HG03175 (cell line): ENCODE measurements around the gene PGS1.
A peak's percentile ranks its signal among the peaks of the same experiment; 100 is the strongest.
"Not testable (repeated sequence)": the region's sequence is repeated elsewhere in the genome, so short reads cannot be mapped to it uniquely, and the experiment has no call there.

Source experiments
- ATAC-seq: cut with Tn5 transposase; IDR thresholded peaks from one replicate; pipeline ENCODE4 v1.9.1; 2021; ENCODE audit warnings: mild to moderate bottlenecking, moderate library complexity; ENCODE audit not compliant: unreplicated experiment

Gene PGS1

GRCh38 chr17:78378225-78379130 lies at the start of gene PGS1:
TSS of gene PGS1 (plus strand) at chr17:78378649. CDS start at chr17:78378666, 17 bp downstream.
- peak; percentile 57 for ATAC-seq

- ATAC-seq = no peak
Measured at GRCh38 chr17:78329263-78330059, 49.0 kb upstream of the PGS1 start.

- no peak for ATAC-seq
Measured at GRCh38 chr17:78330570-78331224, 47.8 kb upstream of the PGS1 start.

- ATAC-seq = not testable (repeated sequence)
Measured at GRCh38 chr17:78331355-78331754, 47.1 kb upstream of the PGS1 start.

- no peak for ATAC-seq
Measured at GRCh38 chr17:78332991-78333390, 45.5 kb upstream of the PGS1 start.

- no peak for ATAC-seq
Measured at GRCh38 chr17:78335209-78335608, 43.2 kb upstream of the PGS1 start.

GRCh38 chr17:78337244-78338109 lies 41.0 kb upstream of the PGS1 start:
- peak; percentile 50 for ATAC-seq

- ATAC-seq = peak; percentile 39
Measured at GRCh38 chr17:78338486-78339259, 39.8 kb upstream of the PGS1 start.

GRCh38 chr17:78340183-78340955 lies 38.1 kb upstream of the PGS1 start:
- ATAC-seq = no peak

GRCh38 chr17:78341559-78342448 lies 36.6 kb upstream of the PGS1 start:
- ATAC-seq = no peak

- no peak for ATAC-seq
Measured at GRCh38 chr17:78342449-78343186, 35.8 kb upstream of the PGS1 start.

GRCh38 chr17:78343187-78343542 lies 35.3 kb upstream of the PGS1 start:
- no peak for ATAC-seq

GRCh38 chr17:78343543-78344201 lies 34.8 kb upstream of the PGS1 start:
- ATAC-seq = peak; percentile 45

- no peak for ATAC-seq
Measured at GRCh38 chr17:78344666-78345065, 33.8 kb upstream of the PGS1 start.

- ATAC-seq = no peak
Measured at GRCh38 chr17:78345172-78345571, 33.3 kb upstream of the PGS1 start.

GRCh38 chr17:78345791-78346494 lies 32.5 kb upstream of the PGS1 start:
- ATAC-seq = no peak
